ENCODE results near the gene CSTB. TPM values are rescaled to one million over a fixed set of nuclear protein-coding genes. Genes with fewer than 3 reads are reported as not detected.
"Not testable (repeated sequence)": the region's sequence is repeated elsewhere in the genome, so short reads cannot be mapped to it uniquely, and the experiment has no call there.

Gene CSTB
- 10 to 100 TPM; 33.0 to 40.2 TPM for total RNA-seq
- long read RNA-seq, transcript CSTB-201 (3 exons, 2,164 nt) = major isoform, 10 of 10 reads
- long read RNA-seq, partial matches to known transcripts = 0 of 10 reads
- long read RNA-seq, other reads (novel, unspliced or antisense) = 0 of 10 reads

GRCh38 chr21:43775795-43776430, at the start of gene CSTB:
CSTB (minus strand) TSS chr21:43776308; CDS start chr21:43776269, 39 bp downstream.
- intact Hi-C loops (cut with DNase I) = no loop called here
- DNase-seq (peak; percentile 89), ATAC-seq (peak; percentile 84 to 85)

GRCh38 chr21:43825242-43825935, 49.3 kb upstream of the CSTB start:
- ATAC-seq (no peak), DNase-seq (no peak)
- intact Hi-C loops (cut with DNase I) = no loop called here

- ATAC-seq = peak in 1 of 2 donors; percentile 64
- DNase-seq = no peak
- intact Hi-C loops (cut with DNase I) = no loop called here
Observed at GRCh38 chr21:43824333-43825241, 48.5 kb upstream of the CSTB start.

GRCh38 chr21:43822741-43823140, 46.6 kb upstream of the CSTB start:
- intact Hi-C loops (cut with DNase I); ATAC-seq; DNase-seq: not testable (repeated sequence)

GRCh38 chr21:43822166-43822565, 46.1 kb upstream of the CSTB start:
- ATAC-seq; intact Hi-C loops (cut with DNase I); DNase-seq: not testable (repeated sequence)

- intact Hi-C loops (cut with DNase I) = no loop called here
- ATAC-seq (no peak), DNase-seq (no peak)
Observed at GRCh38 chr21:43820466-43820865, 44.4 kb upstream of the CSTB start.

- intact Hi-C loops (cut with DNase I) = loop anchor here (10.0 kb wide), 2 partner anchors 45 to 145 kb away; partner anchors contain the start of gene AGPAT3 (in 1 of the 2)
- no peak for ATAC-seq
- DNase-seq = no peak
Observed at GRCh38 chr21:43819511-43820405, 43.6 kb upstream of the CSTB start.

GRCh38 chr21:43818685-43819084, 42.6 kb upstream of the CSTB start:
- intact Hi-C loops (cut with DNase I) = loop anchor here (10.0 kb wide), 2 partner anchors 46 to 146 kb away; partner anchors contain the start of gene AGPAT3 (in 1 of the 2)
- DNase-seq (no peak), ATAC-seq (no peak)

- DNase-seq (peak; percentile 18), ATAC-seq (no peak)
- intact Hi-C loops (cut with DNase I) = loop anchor here (10.0 kb wide), 2 partner anchors 47 to 147 kb away; partner anchors contain the start of gene AGPAT3 (in 1 of the 2)
Observed at GRCh38 chr21:43817157-43818086, 41.3 kb upstream of the CSTB start.

GRCh38 chr21:43816611-43817071, 40.5 kb upstream of the CSTB start:
- DNase-seq = peak; percentile 16

GRCh38 chr21:43815991-43816390, 39.9 kb upstream of the CSTB start:
- DNase-seq (peak; percentile 17), ATAC-seq (no peak)
- intact Hi-C loops (cut with DNase I) = loop anchor here (10.0 kb wide), 2 partner anchors 49 to 149 kb away; partner anchors contain the start of gene AGPAT3 (in 1 of the 2)

More at GRCh38 chr21:43816611-43817071, 40.5 kb upstream of the CSTB start:
- intact Hi-C loops (cut with DNase I) = loop anchor here (10.0 kb wide), 2 partner anchors 48 to 148 kb away; partner anchors contain the start of gene AGPAT3 (in 1 of the 2)
- no peak for ATAC-seq

- DNase-seq (no peak), ATAC-seq (no peak)
- intact Hi-C loops (cut with DNase I) = loop anchor here (10.0 kb wide), 2 partner anchors 50 to 150 kb away; partner anchors contain the start of gene AGPAT3 (in 1 of the 2)
Observed at GRCh38 chr21:43815107-43815613, 39.1 kb upstream of the CSTB start.

GRCh38 chr21:43814215-43815106, 38.4 kb upstream of the CSTB start:
- DNase-seq = no peak
- intact Hi-C loops (cut with DNase I) = loop anchor here (5.0 to 10.0 kb wide), 3 partner anchors 50 to 150 kb away; partner anchors contain the start of gene AGPAT3 (in 1 of the 2)
- no peak for ATAC-seq

GRCh38 chr21:43813656-43813980, 37.5 kb upstream of the CSTB start:
- intact Hi-C loops (cut with DNase I) = loop anchor here (5.0 to 10.0 kb wide), 3 partner anchors 51 to 151 kb away; partner anchors contain the start of gene AGPAT3 (in 1 of the 2)
- DNase-seq (no peak), ATAC-seq (no peak)

- no peak for DNase-seq
- intact Hi-C loops (cut with DNase I) = loop anchor here (5.0 to 10.0 kb wide), 3 partner anchors 52 to 152 kb away; partner anchors contain the start of gene AGPAT3 (in 1 of the 2)
- ATAC-seq = no peak
Observed at GRCh38 chr21:43812957-43813655, 37.0 kb upstream of the CSTB start.

Data from left cardiac atrium (tissue), 4 donors.